Spleen (tissue), 11 donors: ENCODE data around the gene CTDSPL. TPM values are rescaled to one million over a fixed set of nuclear protein-coding genes. Genes with fewer than 3 reads are reported as not detected.

ENCODE experiments used
- DNase-seq: peaks from one replicate; pipeline ENCODE4 v3.0.0-alpha.2; 2020
- H3K27ac ChIP-seq, 8 donors: fragments of 200-600 bp; sonication (generic) in 7 of 8; 1 replicate in 4 of 8; 2 replicates in 4 of 8; pipeline versions ENCODE4 v1.5.0 to v1.8.0; 2016 to 2021; ENCODE audit warnings: inconsistent platforms in 4 of 8, mild to moderate bottlenecking in 4 of 8, moderate library complexity in 1 of 8
- H3K27me3 ChIP-seq, 7 donors: fragments of 200-600 bp; sonication (generic) in 6 of 7; replicated peaks in 1 of 7; 1 replicate in 4 of 7; 2 replicates in 3 of 7; pipeline versions ENCODE4 v1.5.0 to v1.8.0; 2016 to 2021; ENCODE audit warnings: inconsistent platforms in 3 of 7, mild to moderate bottlenecking in 1 of 7
- H3K36me3 ChIP-seq, 6 donors: fragments of 200-600 bp; sonication (generic) in 5 of 6; 1 replicate in 4 of 6; 2 replicates in 2 of 6; pipeline versions ENCODE4 v1.5.0 to v1.8.0; 2016 to 2021; ENCODE audit warnings: inconsistent platforms in 2 of 6
- H3K4me1 ChIP-seq, 6 donors: fragments of 200-600 bp; sonication (generic) in 5 of 6; 1 replicate in 3 of 6; 2 replicates in 3 of 6; pipeline versions ENCODE4 v1.5.0 to v1.8.0; 2016 to 2021; ENCODE audit warnings: inconsistent platforms in 3 of 6
- H3K4me3 ChIP-seq, 8 donors: fragments of 200-600 bp; sonication (generic) in 7 of 8; 1 replicate in 4 of 8; 2 replicates in 4 of 8; pipeline versions ENCODE4 v1.5.0 to v1.8.0; 2016 to 2021; ENCODE audit warnings: inconsistent platforms in 4 of 8, mild to moderate bottlenecking in 4 of 8, moderate library complexity in 2 of 8
- H3K9me3 ChIP-seq, 8 donors: fragments of 200-600 bp; sonication (generic) in 7 of 8; 1 replicate in 4 of 8; 2 replicates in 4 of 8; pipeline versions ENCODE4 v1.5.0 to v1.8.0; 2016 to 2021; ENCODE audit warnings: inconsistent platforms in 4 of 8
- POLR2A ChIP-seq, 3 donors: fragments of 450-650 bp; IDR thresholded peaks; one replicate each; pipeline ENCODE4 v1.5.1; 2017; ENCODE audit warnings: antibody characterized with exemption in 3 of 3, mild to moderate bottlenecking in 1 of 3
- POLR2AphosphoS5 ChIP-seq, 3 donors: sonication (generic); formaldehyde crosslinking; IDR thresholded peaks; one replicate each; pipeline ENCODE4 v1.5.1; 2017; ENCODE audit warnings: antibody characterized with exemption in 3 of 3
- WGBS, 5 donors: extraction: QIAGEN DNeasy Blood & Tissue Kit in 3 of 5; methylation state at CpG; one replicate each; pipeline versions ENCODE4 v1.1.5 to v1.1.7; 2013 to 2018; 5-methylcytosine and 5-hydroxymethylcytosine counted together
- intact Hi-C: fragments of 100-400 bp; cut with DNase I; formaldehyde crosslinking; loops from one replicate; pipeline ENCODE4 v1.15.0; 2023; ENCODE audit warnings: low total_unique reads
- polyA plus RNA-seq, 3 donors: library from polyadenylated mRNA; stranded (reverse); fragments of 200-250 nt; gene quantifications; one replicate each; pipeline ENCODE4 v1.2.1, GENCODE V29; 2013
- total RNA-seq, 7 donors: library from RNA; depleted of rRNA in 3 of 7; stranded (reverse); fragments of >200 nt in 3 of 7; fragmentation: NEBNext Ultra II Directional in 4 of 7; extraction: Animal tissue kit (Norgen Biotek cat#: 25700) in 4 of 7; gene quantifications; one replicate each; pipeline versions ENCODE4 v1.1.0 to v1.2.1, GENCODE V29; 2016 to 2021
- TF ChIP-seq, protein P1 (sequence below), 11 experiments: fragments of 200-600 bp in 7 of 11; fragments of 450-650 bp in 4 of 11; sonication (generic) in 4 of 11; IDR thresholded peaks in 8 of 11; conservative IDR thresholded peaks in 3 of 11; 1 replicate in 7 of 11; 2 replicates in 4 of 11; pipeline versions ENCODE4 v1.4.0 to v1.8.0; 2016 to 2021; ENCODE audit warnings: antibody characterized with exemption in 11 of 11, inconsistent platforms in 4 of 11, mild to moderate bottlenecking in 1 of 11
- donor health status: healthy with polysubstance abuse.
- donor health status: DM: no; HTN: no; CAD: no; lungs with moderate emphysema.
- donor health status: DM: no; HTN: no; CAD: no.
- donor health status: Bipolar disorder and iron deficiency.
- donor health status: healthy.
- donor health status: DM: no; HTN: no; CAD: no.
- donor health status: DM: yes; HTN: yes; CAD: no.

The CTDSPL gene
- total and polyA plus RNA-seq, 10 donors, result 3.9 to 46.0 (median 26.2) TPM

DNA sequence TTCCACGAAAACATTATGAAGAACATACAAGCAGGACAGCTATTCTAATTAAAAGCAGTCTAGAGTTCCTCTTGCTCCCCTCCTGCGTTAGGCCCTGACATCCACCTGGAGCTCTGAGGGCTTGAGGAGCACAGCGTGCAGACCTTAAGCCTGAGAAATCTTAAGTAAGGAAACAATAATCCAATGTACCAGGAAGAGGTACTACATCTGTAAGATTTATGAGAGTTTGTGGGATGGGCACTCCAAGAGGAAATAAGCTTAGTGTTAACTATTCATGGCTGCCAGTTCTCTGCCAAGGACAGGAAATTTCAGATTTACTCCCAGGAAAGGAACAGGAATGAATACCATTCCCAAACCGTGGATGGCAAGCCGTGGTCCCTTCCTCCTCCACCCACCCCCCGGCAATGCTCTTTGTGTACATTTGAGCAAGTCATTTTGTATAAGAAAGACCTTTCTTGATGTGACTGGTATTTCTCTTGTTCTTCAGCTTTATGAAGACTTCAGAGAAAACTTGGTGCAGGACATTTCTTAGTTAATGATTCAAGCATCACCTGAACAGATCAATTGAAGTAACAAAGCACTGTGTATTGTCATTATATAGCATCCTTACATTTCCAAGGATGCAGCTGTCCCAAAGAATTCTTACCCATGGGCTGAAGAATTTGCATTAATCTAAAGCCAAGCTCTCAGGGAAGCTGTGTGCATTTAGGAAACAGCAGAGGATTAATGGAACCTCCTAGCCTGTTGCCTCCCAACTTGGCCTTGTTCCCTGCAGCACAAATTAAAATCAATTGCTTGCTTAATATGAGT, 100.1 kb downstream of the CTDSPL start:
- Histone ChIP-seq H3K4me1 (peaks cover 9 to 51% (median 34%) of the 10 kb centered on the region in 6 donors), H3K27ac (peak overlapping the region in 3 of 8 donors; percentile 20 to 54 (median 42)), H3K27me3 (no peaks in the 10 kb centered on the region), H3K9me3 (no peaks in the 10 kb centered on the region), H3K4me3 (no peak overlapping the region), H3K36me3 (no peaks in the 10 kb centered on the region)
- TF ChIP-seq POLR2A (IDR thresholded peaks at IDR 0.05) (no peak), POLR2AphosphoS5 (IDR thresholded peaks at IDR 0.05) (no peak)
- TF ChIP-seq, protein P1, sequence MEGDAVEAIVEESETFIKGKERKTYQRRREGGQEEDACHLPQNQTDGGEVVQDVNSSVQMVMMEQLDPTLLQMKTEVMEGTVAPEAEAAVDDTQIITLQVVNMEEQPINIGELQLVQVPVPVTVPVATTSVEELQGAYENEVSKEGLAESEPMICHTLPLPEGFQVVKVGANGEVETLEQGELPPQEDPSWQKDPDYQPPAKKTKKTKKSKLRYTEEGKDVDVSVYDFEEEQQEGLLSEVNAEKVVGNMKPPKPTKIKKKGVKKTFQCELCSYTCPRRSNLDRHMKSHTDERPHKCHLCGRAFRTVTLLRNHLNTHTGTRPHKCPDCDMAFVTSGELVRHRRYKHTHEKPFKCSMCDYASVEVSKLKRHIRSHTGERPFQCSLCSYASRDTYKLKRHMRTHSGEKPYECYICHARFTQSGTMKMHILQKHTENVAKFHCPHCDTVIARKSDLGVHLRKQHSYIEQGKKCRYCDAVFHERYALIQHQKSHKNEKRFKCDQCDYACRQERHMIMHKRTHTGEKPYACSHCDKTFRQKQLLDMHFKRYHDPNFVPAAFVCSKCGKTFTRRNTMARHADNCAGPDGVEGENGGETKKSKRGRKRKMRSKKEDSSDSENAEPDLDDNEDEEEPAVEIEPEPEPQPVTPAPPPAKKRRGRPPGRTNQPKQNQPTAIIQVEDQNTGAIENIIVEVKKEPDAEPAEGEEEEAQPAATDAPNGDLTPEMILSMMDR (IDR thresholded peaks at IDR 0.05 in 8 of 11, conservative IDR thresholded peaks at IDR 0.05 in 3 of 11), result no peak
- intact Hi-C loops, result no loop called here
- DNase-seq, result no peak
- 18 to 42% (median 33%) methylated on average over 6 of the region's 6 CpGs for WGBS, 5 donors

DNA sequence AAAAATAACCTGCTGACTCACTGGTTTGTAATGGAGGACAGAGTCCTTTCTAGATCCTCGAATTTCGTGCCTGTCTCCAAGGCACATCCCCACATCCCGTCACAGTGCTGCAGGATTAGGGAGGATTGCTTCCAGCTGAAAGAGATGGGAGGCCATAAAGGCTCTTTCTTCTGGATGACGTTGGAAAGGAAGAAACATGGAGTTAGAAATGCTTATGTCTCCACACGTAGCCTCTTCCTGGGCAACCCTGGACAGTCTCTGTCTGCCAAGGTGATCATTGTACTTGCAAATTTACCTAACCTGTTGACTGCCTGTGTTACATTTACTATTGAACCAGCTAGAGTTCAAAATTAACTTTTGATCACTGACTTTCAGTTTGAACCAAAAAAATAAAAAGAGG, 101.3 kb downstream of the CTDSPL start:
- Histone ChIP-seq H3K4me1 (peaks cover 5 to 51% (median 32%) of the 10 kb centered on the region in 6 donors), H3K36me3 (no peaks in the 10 kb centered on the region), H3K27me3 (no peaks in the 10 kb centered on the region), H3K4me3 (no peak overlapping the region), H3K27ac (peak overlapping the region in 4 of 8 donors; percentile 8 to 54 (median 15)), H3K9me3 (no peaks in the 10 kb centered on the region)
- no peak for DNase-seq
- WGBS, 5 donors, result 57 to 80% (median 76%) methylated on average over 5 of the region's 5 CpGs
- intact Hi-C loops, result no loop called here
- TF ChIP-seq, protein P1 (IDR thresholded peaks at IDR 0.05 in 8 of 11, conservative IDR thresholded peaks at IDR 0.05 in 3 of 11), result no peak
- TF ChIP-seq POLR2AphosphoS5 (IDR thresholded peaks at IDR 0.05), result no peak
- no peak for TF ChIP-seq POLR2A (IDR thresholded peaks at IDR 0.05)

DNA sequence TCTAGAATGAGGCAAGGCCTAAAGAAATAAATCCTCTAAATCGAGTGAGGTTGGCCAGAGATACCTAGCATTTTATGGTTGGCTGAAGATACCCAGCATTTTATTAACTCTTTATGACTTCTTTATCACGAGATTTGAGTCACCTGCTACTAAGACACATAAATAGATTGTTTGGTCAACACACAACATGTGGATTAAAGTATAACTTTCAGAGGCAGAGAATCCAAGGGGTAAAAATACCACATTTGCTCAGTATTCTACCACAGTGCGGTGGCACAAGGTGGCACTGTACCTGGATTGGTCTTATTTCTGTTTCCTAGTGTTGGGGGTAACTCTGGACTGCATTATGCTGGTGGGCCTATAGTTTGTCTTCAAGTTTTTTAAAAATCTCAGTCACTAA, 102.0 kb downstream of the CTDSPL start:
- H3K4me3 ChIP-seq, result no peak overlapping the region
- TF ChIP-seq, protein P1 (IDR thresholded peaks at IDR 0.05 in 8 of 11, conservative IDR thresholded peaks at IDR 0.05 in 3 of 11), result no peak
- TF ChIP-seq POLR2AphosphoS5 (IDR thresholded peaks at IDR 0.05), result no peak
- no peaks in the 10 kb centered on the region for H3K27me3 ChIP-seq
- DNase-seq, result no peak
- intact Hi-C loops, result no loop called here
- H3K9me3 ChIP-seq, result no peaks in the 10 kb centered on the region
- peak overlapping the region in 2 of 8 donors; percentile 8 to 54 for H3K27ac ChIP-seq
- H3K36me3 ChIP-seq, result no peaks in the 10 kb centered on the region
- 80 to 93% (median 86%) methylated on average over 3 of the region's 3 CpGs for WGBS, 5 donors
- H3K4me1 ChIP-seq, result peaks cover 5 to 54% (median 36%) of the 10 kb centered on the region in 6 donors

DNA sequence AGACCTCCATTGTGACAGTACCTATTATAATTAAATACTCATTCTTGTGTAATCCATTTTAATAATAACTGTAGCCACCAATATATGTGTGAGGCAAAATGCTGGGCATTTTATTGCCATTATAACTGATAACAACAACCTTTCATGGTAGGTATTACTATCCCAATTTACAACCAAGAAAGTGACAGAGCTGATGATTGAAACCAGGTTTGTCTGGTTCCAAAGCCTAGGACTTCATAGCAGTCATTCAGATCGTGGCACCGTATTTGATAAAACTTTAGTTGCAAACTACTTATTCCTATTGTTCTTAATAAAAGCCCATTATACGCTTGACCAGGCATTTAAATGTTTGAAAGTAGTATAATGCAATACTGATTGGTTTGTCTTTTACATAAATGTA, 102.5 kb downstream of the CTDSPL start:
- Histone ChIP-seq H3K36me3 (no peaks in the 10 kb centered on the region), H3K4me3 (no peak overlapping the region), H3K27ac (no peak overlapping the region), H3K4me1 (peaks cover 5 to 59% (median 39%) of the 10 kb centered on the region in 6 donors), H3K27me3 (no peaks in the 10 kb centered on the region), H3K9me3 (no peaks in the 10 kb centered on the region)
- DNase-seq, result no peak
- intact Hi-C loops, result no loop called here
- TF ChIP-seq POLR2AphosphoS5 (IDR thresholded peaks at IDR 0.05) (no peak), POLR2A (IDR thresholded peaks at IDR 0.05) (no peak)
- TF ChIP-seq, protein P1 (IDR thresholded peaks at IDR 0.05 in 8 of 11, conservative IDR thresholded peaks at IDR 0.05 in 3 of 11), result no peak
- WGBS, 5 donors, result 95 to 97% (median 96%) methylated on average over 3 of the region's 3 CpGs
